AG08395 (cell line): ENCODE results near the gene ANKRD31.
"Not testable (repeated sequence)": the region's sequence is repeated elsewhere in the genome, so short reads cannot be mapped to it uniquely, and the experiment has no call there.

Experiments used
- DNase-seq: peaks from one replicate; pipeline ENCODE4 v3.0.0; 2012; ENCODE audit warnings: mixed read lengths, low spot score

Gene ANKRD31

DNA sequence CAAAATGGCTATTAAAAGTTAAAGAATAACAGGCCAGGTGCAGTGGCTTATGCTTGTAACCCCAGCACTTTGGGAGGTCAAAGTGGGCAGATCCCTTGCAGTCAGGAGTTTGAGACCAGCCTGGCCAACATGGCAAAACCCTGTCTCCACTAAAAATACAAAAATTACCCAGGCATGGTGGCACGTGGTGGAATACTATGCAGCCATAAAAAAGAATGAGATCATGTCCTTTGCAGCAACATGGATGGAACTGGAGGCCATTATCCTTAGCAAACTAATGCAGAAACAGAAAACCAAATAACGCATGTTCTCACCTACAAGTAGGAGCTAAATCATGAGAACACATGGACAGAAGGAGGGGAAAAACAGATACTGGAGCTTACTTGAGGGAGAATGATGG is 15.9 kb downstream of the ANKRD31 start:
- not testable (repeated sequence) for DNase-seq

DNA sequence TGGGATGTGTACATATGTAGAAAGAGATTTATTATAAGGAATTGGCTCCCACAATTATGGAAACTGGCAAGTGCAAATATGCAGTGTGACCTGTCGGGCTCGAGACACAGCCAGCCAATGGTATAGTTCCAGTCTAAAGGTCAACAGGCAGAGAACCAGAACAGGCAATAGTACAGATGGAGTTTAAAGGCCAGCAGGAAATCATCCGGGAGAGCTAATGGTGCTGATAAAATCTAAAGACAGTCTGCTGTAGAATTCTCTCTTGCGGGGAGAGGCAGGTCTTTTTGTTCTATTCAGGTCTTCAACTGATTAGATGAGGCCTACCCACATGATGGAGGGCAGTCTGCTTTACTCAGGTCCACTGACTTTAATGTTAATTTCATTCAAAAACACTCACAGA is 21.8 kb downstream of the ANKRD31 start:
- no peak for DNase-seq

DNA sequence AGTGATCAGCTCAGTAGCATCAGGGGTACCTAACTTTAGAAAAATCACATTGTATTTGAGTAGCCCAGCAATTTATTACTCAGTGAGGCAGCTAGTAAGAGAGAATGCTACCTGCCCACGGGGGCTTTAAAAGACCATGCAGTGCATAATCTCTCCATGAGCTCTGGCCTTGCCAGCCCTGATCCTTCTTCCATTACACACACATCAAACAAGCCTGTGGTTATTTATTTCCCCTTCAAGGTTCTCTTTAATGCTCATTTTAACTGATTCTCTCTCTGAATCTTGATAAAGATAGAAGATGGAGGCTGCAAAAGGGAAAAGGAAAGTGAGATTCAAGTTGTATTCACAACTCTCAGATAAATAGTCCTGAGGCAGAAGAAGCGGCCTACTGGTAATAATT is 22.3 kb downstream of the ANKRD31 start:
- no peak for DNase-seq

DNA sequence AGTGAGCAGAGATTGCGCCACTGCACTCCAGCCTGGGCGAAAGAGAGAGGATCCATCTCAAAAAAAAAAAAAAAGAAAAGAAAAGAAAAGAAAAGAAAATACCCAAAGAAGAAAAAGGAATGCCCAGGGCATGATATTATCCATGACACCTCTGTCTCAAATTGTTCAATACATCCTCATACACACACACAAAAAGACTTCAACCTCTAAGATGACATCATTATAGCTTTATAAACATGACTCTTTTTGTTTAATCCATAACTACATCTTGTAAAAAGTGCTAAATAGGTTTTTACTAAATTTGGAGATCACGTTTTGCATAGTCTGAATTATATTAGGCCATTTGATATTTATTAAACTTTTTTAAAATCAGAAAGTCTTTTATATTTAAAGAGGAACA is 33.1 kb downstream of the ANKRD31 start:
- no peak for DNase-seq

DNA sequence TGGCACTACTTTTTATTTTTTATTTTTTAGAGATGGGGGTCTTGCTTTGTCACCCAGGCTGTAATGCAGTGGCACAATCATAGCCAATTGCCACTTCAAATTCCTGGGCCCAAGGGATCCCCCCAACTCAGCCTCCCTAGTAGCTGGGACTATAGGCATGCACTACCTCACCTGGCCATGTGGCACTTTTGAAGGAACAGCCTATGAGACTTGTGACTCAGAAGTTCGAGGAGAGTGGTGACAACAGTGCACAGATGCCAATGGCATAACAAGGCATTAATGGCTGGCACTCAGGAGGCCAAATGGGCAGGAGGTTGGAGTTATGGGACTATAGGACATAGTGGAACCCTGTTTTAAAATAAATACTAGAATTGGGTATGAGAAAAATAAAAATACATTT is 33.7 kb downstream of the ANKRD31 start:
- no peak for DNase-seq

DNA sequence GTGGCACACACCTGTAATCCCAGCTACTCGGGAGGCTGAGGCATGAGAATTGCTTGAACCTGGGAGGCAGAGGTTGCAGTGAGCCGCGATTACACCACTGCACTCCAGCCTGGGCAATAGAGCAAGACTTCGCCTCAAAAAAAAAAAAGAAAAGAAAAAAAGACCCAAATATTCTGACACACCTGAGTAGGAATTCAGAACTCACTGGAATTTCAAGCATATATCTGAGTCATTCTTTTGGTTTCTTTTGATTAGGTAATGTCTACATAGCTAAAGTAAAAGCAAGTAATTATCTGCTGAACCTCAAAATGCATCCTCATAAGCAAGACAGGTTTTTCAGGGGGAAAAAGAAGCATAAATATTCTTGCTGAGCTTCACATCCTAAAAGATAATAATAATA is 35.9 kb downstream of the ANKRD31 start:
- no peak for DNase-seq

DNA sequence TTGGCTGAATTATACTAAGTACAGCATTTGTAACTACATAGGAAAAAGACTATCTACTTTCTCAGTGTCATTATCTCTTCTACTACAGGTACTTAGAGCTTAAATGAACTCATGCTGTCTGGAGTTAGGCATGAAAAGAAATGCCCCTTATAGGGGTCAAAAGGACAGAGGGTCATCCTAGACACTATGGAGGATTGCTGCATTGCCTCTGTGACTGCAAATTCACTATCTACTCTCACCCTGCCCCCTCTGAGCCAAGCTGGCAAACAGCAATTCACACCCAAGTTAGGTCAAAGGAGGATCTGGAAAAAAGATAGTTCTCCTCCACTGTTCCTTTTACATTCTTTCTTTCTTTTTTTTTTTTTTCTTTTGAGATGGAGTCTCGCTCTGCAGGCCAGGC is 36.7 kb downstream of the ANKRD31 start:
- DNase-seq: no peak

DNA sequence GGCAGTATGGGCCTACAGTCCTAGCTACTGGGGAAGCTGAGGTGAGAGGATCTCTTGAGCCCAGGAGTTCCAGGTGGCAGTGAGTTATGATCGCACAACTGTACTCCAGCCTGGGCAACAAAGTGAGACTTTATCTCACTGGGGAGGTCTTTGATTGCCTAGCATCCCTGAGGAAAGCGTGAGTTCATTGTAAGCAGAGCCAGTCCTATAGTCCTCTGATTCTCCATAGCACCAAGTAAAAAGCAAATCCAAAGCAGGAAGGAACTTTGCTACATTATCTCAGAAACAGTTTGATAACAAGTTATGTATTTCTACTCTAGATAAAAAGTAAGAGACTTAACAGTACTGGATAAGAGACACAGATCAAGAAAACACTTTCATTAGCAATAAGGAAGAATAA is 37.6 kb downstream of the ANKRD31 start:
- no peak for DNase-seq

DNA sequence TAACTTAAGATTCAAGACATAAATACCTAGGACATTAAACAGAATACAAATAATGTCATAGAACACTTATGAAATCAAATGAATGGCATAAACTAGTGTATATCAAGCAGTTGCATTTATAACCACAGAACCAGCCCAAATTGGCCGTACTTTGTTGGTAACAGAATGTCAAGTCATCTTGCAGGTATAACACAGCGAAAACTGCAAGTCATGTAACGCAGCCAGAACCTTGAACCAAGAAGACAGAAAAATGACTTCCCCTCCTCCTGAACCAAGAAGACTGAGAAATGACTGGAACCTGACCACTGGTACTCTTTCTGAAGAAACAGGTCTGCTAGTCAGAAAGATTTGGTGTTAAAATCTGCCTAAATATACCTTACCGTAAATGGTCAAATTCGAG is 38.9 kb downstream of the ANKRD31 start:
- no peak for DNase-seq

DNA sequence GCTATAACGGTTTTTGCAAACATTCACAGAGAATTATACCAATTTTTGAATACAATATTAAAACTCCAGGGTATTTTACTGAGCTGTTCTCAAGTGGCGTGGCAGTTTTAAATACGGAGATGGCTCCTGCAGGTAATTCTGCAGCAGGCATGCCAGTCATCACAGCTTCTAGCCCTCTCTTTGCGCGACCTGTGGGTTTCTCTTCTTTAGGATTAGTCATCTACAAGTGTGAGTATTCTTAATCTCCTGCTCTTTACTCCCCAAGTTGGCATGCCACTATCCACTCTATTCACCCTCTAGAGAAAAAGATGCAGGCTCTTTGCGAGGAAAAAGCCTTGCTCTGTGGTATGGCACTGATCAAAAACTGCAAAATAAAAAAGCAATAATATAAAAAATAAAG is 43.9 kb downstream of the ANKRD31 start:
- no peak for DNase-seq

DNA sequence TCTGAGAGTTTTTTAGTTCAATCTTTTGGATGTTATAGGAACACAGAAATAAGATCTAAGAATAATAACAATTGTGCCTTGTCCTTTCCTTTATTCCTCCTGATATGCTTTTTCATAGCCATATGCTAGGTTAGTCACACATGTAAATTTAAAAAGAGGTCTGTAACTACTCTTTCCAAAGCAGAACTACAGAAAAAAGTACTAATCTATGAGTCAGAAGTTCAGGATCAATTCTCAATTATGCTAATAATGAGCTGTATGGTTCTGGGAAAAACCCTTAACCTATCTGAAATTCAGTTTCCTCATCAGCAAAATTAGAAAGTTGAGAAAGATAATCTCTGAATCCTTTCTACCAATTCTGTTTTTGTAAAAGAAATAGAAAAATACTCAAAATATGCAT is 44.4 kb downstream of the ANKRD31 start:
- DNase-seq: no peak

DNA sequence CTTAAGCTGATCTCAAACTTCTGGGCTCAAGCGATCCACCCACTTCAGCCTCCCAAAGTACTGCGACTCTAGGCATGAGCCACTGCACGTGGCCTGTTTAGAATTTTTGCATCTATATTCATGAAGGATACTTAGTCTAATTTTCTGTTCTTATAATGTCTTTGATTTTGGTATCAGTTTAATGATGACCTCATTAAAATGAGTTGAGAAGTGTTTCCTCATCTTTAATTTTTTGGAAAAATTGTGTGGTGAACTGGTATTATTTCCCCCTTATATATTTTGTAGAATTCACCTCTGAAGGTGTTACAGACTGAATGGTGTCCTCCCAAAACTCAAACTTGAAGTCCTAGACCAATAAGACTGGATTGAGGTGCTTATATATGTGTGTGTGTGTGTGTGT is 46.5 kb downstream of the ANKRD31 start:
- no peak for DNase-seq

DNA sequence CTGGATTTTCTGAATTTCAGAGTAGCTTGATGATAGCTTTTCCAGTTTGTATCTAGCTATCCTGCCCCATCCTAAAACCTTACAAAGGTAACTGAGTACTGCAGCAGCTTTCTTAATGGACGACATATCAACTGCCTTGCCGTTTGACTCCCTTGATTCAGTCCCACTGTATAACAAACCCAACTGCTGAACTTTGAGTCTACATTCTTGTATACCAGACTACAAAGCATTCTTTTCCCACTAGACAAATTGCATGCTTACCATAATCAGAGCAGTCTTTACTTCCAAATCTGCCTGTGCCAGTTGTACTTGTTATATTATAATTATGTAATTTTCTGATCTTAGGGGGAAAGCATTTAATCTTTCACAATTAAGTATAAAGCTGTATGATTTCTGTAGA is 47.3 kb downstream of the ANKRD31 start:
- no peak for DNase-seq

DNA sequence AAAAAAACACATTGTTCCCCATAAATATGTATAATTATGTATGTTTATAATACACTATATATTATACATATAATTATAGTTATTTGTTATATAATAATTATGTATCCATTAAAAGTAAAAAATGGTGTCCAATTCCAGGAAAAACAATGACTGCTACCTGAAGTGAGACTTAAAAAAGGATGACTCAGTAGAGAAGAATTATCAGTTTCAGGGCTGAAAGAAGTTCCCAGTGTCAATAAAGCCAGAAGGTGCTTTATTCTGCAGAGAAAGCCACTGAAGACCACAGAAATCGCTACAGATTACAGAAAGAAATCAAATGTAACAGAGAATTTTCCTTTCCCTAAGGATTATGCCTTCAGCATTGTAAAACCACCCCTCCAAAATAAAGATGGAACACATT is 50.9 kb downstream of the ANKRD31 start:
- no peak for DNase-seq

DNA sequence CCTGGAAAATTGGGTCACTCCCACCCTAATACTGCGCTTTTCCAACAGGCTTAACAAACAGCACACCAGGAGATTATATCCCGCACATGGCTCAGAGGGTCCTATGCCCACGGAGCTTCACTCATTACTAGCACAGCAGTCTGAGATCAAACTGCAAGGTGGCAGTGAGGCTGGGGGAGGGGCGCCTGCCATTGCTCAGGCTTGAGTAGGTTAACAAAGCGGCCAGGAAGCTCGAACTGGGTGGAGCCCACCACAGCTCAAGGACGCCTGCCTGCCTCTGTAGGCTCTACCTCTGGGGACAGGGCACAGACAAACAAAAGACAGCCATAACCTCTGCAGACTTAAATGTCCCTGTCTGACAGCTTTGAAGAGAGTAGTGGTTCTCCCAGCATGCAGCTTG is 60.7 kb downstream of the ANKRD31 start:
- not testable (repeated sequence) for DNase-seq

DNA sequence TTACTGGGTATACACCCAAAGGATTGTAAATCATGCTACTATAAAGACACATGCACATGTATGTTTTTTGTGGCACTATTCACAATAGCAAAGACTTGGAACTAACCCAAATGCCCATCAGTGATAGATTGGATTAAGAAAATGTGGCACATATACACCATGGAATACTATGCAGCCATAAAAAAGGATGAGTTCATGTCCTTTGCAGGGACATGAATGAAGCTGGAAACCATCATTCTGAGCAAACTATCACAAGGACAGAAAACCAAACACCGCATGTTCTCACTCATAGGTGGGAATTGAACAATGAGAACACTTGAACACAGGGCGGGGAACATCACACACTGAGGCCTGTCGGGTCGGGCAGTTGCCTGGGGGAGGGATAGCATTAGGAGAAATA is 61.8 kb downstream of the ANKRD31 start:
- not testable (repeated sequence) for DNase-seq

DNA sequence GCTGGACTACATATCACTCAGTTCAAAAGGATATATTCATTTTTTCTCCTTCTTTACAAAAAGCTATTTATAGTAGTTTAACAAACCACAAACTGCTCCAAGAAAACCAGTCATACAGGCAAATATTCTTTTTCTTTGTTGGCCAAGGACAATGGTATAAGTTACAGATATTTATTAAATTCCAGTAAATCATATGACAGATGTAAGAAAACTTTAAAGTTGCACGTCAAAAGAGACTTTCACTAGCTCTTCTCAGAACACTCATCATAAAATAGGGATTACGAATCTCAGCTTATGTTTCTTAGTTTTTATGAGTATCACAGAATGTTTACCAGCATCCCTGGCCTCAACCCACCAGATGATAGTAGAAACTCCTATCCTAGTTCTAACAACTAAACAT is 67.2 kb downstream of the ANKRD31 start:
- no peak for DNase-seq

DNA sequence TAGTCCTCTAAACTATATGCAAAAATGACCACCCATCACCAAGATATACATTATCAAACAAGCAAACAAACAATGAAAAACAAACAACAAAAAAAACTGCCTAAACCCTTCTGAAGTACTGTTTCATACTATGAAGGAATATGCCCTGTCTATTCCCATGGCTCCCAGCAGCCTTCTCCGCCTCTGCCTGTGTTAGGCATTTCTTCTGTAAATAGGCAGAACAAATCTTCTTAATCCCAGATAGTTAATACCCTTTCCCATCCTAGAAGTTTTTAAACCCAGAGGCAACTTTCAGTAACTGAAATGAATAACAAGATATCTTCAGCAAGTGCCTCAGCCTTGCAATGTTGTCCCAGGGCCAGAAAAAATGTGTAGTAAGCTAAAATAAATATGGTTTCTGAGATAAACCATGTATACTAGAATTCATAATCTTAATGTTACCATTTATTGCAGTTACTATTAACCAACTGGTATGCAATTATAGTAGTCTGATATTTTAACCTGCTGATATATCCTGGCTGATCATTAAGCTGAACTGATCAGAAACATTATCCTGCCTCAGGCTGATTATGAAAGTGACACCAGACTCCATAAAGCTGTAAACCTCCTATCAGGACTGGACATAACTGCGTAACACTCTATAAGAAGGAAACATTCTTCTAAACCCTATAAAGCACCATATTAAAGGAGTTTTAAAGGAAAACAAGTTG is 68.5 kb downstream of the ANKRD31 start:
- no peak for DNase-seq

DNA sequence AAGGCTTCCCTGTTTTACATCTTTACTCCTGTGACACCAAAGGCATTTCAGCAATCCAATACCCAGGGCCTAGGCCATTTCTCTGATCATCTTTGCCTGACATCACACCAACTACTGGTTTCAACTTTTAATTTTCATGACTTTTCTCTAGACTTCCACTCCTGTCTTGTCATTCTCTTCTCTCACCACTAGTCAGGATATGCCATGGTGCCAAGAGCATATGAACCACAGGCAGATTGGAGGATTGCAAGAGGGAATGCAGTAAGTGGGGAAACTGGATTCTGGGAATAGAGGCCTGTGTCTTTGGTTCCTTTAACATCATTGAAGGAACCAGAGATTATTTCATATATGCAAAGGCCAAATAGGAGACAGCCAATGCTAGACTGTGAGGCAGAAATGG is 69.3 kb downstream of the ANKRD31 start:
- peak; percentile 4 for DNase-seq

DNA sequence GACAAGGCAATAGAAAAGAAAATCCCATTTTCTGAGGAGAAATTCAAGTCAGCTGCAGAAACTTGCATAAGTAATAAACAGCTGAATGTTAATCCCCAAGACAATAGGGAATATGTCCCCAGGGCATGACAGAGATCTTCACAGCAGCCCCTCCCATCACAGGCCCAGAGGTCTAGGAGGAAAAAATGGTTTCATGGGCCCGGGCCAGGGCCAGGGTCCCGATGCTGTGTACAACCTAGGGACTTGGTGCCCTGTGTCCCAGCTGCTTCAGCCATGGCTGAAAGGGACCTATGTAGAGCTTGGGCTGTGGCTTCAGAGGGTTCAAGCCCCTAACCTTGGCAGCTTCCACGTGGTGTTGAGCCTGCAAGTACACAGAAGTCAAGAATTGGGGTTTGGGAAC is 75.2 kb downstream of the ANKRD31 start:
- not testable (repeated sequence) for DNase-seq

DNA sequence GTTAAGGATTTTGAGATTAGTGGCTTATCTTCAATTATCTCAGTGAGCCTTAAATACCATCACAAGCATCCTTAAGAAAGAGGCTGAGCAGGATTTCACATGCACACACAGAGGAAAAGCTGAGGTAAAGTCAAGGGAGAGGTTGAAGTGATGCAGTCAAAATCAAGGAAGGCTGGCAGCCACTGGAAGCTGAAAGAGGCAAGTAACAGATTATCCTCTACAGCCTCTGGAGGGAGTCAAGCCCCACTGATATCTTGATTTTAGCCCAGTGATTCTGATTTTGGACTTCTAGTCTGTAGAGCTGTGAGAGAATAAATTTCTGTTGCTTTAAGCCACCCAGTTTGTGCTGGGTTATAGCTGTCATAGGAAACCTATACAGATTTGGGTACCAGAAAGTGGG is 80.1 kb downstream of the ANKRD31 start:
- DNase-seq: no peak

DNA sequence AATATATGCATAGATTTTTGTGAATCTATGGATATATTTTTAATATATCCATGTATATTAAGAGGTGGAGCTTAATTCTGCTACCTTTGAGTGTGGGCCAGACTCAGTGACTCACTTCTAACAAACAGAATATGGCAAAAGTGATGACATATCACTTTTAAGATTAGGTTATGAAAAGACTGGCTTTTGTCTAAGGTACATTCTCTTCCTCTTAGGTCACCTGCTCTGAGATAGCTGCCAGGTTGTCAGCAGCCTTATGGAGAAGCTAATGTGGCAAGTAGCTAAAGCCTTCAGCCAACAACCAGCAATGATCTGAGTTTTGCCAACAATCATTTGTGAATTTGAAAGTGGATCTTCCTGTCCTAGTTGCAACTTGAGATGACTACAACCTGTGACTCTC is 83.8 kb downstream of the ANKRD31 start:
- no peak for DNase-seq

DNA sequence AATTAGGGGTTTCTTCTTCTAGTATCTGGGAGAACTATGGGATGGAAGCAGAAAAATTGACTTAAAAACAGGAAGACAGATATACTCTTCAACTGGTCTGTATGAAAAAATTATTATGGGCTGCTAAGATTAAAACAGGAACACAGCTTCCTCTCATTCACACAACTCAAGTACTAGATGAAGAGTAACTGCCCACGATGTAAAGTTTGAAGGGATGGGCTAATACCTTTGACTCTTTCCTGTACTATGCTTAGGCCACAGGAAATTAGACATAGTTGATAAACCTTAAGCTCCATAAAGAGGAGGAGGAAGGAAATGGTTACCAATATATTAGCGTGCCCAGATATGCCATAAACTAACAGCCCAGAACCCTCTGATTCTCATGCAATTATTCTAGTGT is 88.6 kb downstream of the ANKRD31 start:
- no peak for DNase-seq

DNA sequence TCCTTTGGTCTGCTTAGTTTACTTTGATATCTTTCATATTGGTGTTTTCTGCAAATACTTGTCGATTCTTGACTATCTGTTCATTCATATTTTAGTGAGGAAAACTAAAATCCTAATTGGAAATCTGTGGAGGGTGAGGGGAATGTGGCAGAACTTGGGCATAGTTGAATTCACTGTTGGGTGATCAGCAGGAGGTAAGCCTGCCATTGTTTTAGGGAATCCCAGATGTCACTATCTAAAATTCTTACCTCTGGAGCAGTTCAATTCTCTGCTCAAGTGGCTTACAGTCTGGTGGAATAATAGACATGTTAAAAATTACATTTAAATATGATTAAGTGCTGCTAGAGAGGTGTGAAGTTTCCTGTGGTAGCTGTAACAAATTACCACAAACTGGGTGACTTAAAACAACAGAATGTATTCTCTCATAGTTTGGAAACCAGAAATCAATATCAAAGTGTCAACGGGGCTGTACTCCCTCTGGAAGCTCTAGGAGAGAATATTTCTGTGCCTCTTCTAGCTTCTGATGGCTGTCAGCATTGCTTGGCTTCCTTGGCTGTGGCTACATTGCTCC is 94.0 kb downstream of the ANKRD31 start:
- no peak for DNase-seq
